ENCODE measurements around the gene LTBP1. TPM values are rescaled to one million over a fixed set of nuclear protein-coding genes. Genes with fewer than 3 reads are reported as not detected.
A peak's percentile ranks its signal among the peaks of the same experiment; 100 is the strongest.

The LTBP1 gene, protein sequence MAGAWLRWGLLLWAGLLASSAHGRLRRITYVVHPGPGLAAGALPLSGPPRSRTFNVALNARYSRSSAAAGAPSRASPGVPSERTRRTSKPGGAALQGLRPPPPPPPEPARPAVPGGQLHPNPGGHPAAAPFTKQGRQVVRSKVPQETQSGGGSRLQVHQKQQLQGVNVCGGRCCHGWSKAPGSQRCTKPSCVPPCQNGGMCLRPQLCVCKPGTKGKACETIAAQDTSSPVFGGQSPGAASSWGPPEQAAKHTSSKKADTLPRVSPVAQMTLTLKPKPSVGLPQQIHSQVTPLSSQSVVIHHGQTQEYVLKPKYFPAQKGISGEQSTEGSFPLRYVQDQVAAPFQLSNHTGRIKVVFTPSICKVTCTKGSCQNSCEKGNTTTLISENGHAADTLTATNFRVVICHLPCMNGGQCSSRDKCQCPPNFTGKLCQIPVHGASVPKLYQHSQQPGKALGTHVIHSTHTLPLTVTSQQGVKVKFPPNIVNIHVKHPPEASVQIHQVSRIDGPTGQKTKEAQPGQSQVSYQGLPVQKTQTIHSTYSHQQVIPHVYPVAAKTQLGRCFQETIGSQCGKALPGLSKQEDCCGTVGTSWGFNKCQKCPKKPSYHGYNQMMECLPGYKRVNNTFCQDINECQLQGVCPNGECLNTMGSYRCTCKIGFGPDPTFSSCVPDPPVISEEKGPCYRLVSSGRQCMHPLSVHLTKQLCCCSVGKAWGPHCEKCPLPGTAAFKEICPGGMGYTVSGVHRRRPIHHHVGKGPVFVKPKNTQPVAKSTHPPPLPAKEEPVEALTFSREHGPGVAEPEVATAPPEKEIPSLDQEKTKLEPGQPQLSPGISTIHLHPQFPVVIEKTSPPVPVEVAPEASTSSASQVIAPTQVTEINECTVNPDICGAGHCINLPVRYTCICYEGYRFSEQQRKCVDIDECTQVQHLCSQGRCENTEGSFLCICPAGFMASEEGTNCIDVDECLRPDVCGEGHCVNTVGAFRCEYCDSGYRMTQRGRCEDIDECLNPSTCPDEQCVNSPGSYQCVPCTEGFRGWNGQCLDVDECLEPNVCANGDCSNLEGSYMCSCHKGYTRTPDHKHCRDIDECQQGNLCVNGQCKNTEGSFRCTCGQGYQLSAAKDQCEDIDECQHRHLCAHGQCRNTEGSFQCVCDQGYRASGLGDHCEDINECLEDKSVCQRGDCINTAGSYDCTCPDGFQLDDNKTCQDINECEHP (N-terminal part only)
- 68.5 TPM for polyA plus RNA-seq (2013, experiment 1 of 2)
- 60.6 TPM for polyA plus RNA-seq (2013, experiment 2 of 2)

DNA sequence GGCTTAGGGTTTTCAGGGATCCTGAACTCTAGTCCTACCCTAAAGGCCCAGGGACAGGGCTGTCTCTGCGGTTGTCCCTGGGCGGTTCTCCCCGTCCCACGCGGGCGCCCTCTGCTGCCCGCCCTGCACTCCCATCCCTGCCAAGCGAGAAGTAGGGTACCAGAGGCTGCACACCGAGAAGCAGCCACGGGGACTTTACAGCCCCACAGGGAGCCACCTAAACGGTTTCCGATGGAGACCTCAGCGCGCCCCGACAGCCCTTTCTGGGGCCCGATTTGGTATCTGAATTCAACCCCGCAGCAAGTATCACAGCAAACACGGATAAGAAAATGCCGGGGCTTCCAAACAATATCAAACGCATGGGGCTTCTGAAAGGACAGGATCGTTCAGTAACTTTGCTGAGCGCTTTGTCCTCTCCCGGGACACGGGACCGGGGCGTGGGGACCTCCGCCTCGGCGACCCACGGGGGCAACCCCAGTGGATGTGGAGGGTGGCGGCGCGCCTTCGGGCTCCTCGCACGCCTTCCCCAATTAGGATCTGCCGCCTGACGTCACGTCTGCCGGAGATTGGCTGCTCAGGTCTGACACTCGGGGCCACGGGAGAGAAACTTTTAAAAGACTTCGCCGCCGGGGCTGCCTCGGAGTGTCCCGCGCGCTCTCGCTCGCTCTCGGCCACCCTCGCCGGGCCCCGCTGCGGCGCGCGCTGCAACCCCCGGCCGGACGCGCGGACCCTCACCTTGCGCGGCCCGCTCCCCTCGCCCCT lies at the start of gene LTBP1:
Gene LTBP1 (plus strand): TSS at position 640 of the 762 bp plus-strand sequence. CDS start 372 bp downstream, outside the sequence.
- Histone ChIP-seq H3K36me3 (ENCODE audit: control insufficient read depth, insufficient read depth, low read length) (peaks cover 5% of the 10 kb centered on the region), H3K4me3 (ENCODE audit: extremely low read depth, insufficient read depth, low read length, poor library complexity, severe bottlenecking) (peak within 1 kb of the TSS; percentile 74), H3K9me3 (ENCODE audit: control insufficient read depth, low read length) (no peaks in the 10 kb centered on the region), H3K4me1 (ENCODE audit: control insufficient read depth, insufficient read depth, low read length, poor library complexity, severe bottlenecking) (no peaks in the 10 kb centered on the region), H3K27ac (ENCODE audit: low read depth, low read length, severe bottlenecking) (no peak within 1 kb of the TSS)
- 1% methylated on average over 50 to 59 of the region's 68 CpGs for WGBS, 2 experiments (ENCODE audit: insufficient coverage in 2 of 2)

- H3K4me3 ChIP-seq (ENCODE audit: extremely low read depth, insufficient read depth, low read length, poor library complexity, severe bottlenecking): no peak overlapping the region
- 81 to 96% methylated on average over 4 to 6 of the region's 12 CpGs for WGBS, 2 experiments (ENCODE audit: insufficient coverage in 2 of 2)
- H3K4me1 ChIP-seq (ENCODE audit: control insufficient read depth, insufficient read depth, low read length, poor library complexity, severe bottlenecking): no peaks in the 10 kb centered on the region
- no peaks in the 10 kb centered on the region for H3K9me3 ChIP-seq (ENCODE audit: control insufficient read depth, low read length)
- H3K27ac ChIP-seq (ENCODE audit: low read depth, low read length, severe bottlenecking): no peak overlapping the region
- H3K36me3 ChIP-seq (ENCODE audit: control insufficient read depth, insufficient read depth, low read length): no peaks in the 10 kb centered on the region
These were observed 46.3 kb upstream of the LTBP1 start for GRCh38 chr2:32900246-32900973.

DNA sequence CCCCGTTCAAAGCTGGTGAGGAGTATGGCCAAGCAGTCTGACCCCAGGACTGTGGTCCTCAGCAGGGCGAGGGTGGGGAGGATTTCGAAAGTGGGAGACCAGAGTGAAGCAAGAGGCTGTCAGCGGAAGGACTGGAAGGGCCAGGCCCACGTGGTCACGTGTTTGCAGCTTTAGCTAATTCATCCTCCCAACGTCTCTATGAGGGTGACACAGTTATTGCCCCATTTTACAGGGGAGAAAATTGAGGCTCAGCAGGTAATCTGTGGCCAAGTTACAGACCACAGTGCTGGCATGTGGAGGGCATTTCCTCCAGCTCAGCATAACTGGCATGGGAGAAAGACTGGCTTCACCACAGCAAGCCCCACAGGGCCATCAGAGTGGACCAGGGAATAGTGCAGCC lies 45.4 kb upstream of the LTBP1 start:
- H3K27ac ChIP-seq (ENCODE audit: low read depth, low read length, severe bottlenecking): no peak overlapping the region
- WGBS, 2 experiments (ENCODE audit: insufficient coverage in 2 of 2): 93 to 100% methylated on average over 4 to 5 of the region's 7 CpGs
- no peaks in the 10 kb centered on the region for H3K36me3 ChIP-seq (ENCODE audit: control insufficient read depth, insufficient read depth, low read length)
- H3K9me3 ChIP-seq (ENCODE audit: control insufficient read depth, low read length): no peaks in the 10 kb centered on the region
- no peak overlapping the region for H3K4me3 ChIP-seq (ENCODE audit: extremely low read depth, insufficient read depth, low read length, poor library complexity, severe bottlenecking)
- H3K4me1 ChIP-seq (ENCODE audit: control insufficient read depth, insufficient read depth, low read length, poor library complexity, severe bottlenecking): no peaks in the 10 kb centered on the region

DNA sequence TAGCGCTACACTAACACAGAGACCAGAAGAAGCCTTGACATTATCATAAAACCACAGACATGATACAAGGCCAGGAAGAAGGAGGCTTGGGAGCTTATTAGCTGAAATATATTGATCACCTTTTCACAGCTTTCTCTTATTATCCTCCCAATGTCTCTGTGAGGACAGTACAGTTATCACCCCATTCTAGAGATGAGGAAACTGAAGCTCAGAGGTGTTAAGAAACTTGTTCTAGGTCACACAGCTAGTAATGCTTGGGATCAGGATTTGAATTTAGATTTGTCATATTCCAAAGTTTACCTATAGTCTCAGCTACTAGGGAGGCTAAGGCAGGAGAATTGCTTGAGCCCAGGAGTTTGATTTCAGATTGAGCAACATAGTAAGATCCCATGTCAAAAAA lies 44.6 kb upstream of the LTBP1 start:
- no peaks in the 10 kb centered on the region for H3K9me3 ChIP-seq (ENCODE audit: control insufficient read depth, low read length)
- no peak overlapping the region for H3K4me3 ChIP-seq (ENCODE audit: extremely low read depth, insufficient read depth, low read length, poor library complexity, severe bottlenecking)
- H3K4me1 ChIP-seq (ENCODE audit: control insufficient read depth, insufficient read depth, low read length, poor library complexity, severe bottlenecking): no peaks in the 10 kb centered on the region
- H3K27ac ChIP-seq (ENCODE audit: low read depth, low read length, severe bottlenecking): no peak overlapping the region
- H3K36me3 ChIP-seq (ENCODE audit: control insufficient read depth, insufficient read depth, low read length): no peaks in the 10 kb centered on the region
- 100% methylated on average over 1 of the region's 1 CpG; no CpG with 5 or more reads in 1 of the 2 experiments for WGBS, 2 experiments (ENCODE audit: insufficient coverage in 2 of 2)

DNA sequence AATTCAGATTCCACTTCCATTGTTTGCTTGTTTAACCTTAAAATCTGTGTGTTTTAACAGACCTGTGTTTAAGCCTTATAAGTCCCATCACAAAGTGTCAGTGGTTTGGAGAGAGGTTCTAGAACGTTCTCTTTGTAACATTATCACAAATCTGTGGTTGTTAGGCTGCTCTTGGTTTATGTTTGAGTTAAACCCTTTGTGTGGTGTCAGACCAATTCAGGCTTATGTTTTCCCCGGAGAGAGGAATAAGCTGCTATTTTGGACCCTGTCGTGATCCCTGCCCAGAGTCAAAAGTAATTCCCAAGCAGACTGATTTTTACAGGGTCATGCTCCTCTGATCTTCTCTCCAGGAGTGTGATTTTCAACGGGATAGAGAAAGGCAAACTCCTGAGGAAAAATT lies 43.8 kb upstream of the LTBP1 start:
- no peaks in the 10 kb centered on the region for H3K36me3 ChIP-seq (ENCODE audit: control insufficient read depth, insufficient read depth, low read length)
- WGBS, 2 experiments (ENCODE audit: insufficient coverage in 2 of 2): 0 to 56% methylated on average over 1 to 3 of the region's 4 CpGs
- H3K27ac ChIP-seq (ENCODE audit: low read depth, low read length, severe bottlenecking): no peak overlapping the region
- H3K9me3 ChIP-seq (ENCODE audit: control insufficient read depth, low read length): no peaks in the 10 kb centered on the region
- no peaks in the 10 kb centered on the region for H3K4me1 ChIP-seq (ENCODE audit: control insufficient read depth, insufficient read depth, low read length, poor library complexity, severe bottlenecking)
- H3K4me3 ChIP-seq (ENCODE audit: extremely low read depth, insufficient read depth, low read length, poor library complexity, severe bottlenecking): no peak overlapping the region

DNA sequence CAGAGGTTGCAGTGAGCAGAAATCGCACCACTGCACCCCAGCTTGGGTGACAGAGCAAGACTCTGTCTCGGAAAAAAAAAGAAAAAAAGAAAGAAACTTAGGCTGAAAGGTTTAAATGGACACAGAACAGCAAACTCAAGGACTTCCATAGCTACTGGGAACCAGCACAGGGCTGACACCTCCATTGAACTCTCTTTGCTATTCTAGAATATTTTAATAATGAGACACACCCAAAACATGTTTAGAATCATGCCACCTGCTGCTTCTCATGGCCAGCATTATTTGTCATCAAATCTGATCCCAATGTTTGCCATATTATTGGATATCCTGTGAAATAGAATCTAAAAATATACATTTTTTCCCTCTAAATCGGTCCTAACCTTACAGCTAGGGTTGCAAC lies 42.7 kb upstream of the LTBP1 start:
- H3K9me3 ChIP-seq (ENCODE audit: control insufficient read depth, low read length): no peaks in the 10 kb centered on the region
- H3K36me3 ChIP-seq (ENCODE audit: control insufficient read depth, insufficient read depth, low read length): no peaks in the 10 kb centered on the region
- no peak overlapping the region for H3K4me3 ChIP-seq (ENCODE audit: extremely low read depth, insufficient read depth, low read length, poor library complexity, severe bottlenecking)
- WGBS, 2 experiments (ENCODE audit: insufficient coverage in 2 of 2): 90 to 100% methylated on average over 1 of the region's 3 CpGs
- no peaks in the 10 kb centered on the region for H3K4me1 ChIP-seq (ENCODE audit: control insufficient read depth, insufficient read depth, low read length, poor library complexity, severe bottlenecking)
- no peak overlapping the region for H3K27ac ChIP-seq (ENCODE audit: low read depth, low read length, severe bottlenecking)

DNA sequence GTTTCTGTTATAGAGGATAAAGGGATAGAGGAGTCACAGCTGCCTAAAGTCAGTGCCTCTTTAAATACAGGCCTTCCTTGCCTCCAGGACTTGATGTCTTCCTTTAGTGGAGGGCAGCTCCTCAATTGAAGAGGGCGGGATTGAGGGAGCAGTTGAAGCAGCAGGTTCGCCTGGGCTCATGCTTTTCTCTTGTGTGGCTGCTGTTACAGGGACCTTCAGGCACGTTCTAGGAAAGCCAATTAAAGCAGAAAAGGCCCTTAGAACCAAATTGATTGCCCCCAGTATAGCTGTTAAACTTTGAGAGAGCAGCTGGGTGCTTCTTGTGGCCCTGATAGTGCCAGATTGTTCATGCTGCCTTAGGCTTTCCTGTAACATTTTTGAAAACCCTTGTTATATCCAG lies 42.0 kb upstream of the LTBP1 start:
- Histone ChIP-seq H3K36me3 (ENCODE audit: control insufficient read depth, insufficient read depth, low read length) (no peaks in the 10 kb centered on the region), H3K27ac (ENCODE audit: low read depth, low read length, severe bottlenecking) (no peak overlapping the region), H3K4me3 (ENCODE audit: extremely low read depth, insufficient read depth, low read length, poor library complexity, severe bottlenecking) (no peak overlapping the region), H3K4me1 (ENCODE audit: control insufficient read depth, insufficient read depth, low read length, poor library complexity, severe bottlenecking) (no peaks in the 10 kb centered on the region), H3K9me3 (ENCODE audit: control insufficient read depth, low read length) (no peaks in the 10 kb centered on the region)
- 47 to 68% methylated on average over 3 of the region's 3 CpGs for WGBS, 2 experiments (ENCODE audit: insufficient coverage in 2 of 2)

- H3K36me3 ChIP-seq (ENCODE audit: control insufficient read depth, insufficient read depth, low read length): no peaks in the 10 kb centered on the region
- H3K27ac ChIP-seq (ENCODE audit: low read depth, low read length, severe bottlenecking): no peak overlapping the region
- WGBS, 2 experiments (ENCODE audit: insufficient coverage in 2 of 2): 80 to 87% methylated on average over 2 of the region's 3 CpGs
- H3K4me1 ChIP-seq (ENCODE audit: control insufficient read depth, insufficient read depth, low read length, poor library complexity, severe bottlenecking): no peaks in the 10 kb centered on the region
- H3K4me3 ChIP-seq (ENCODE audit: extremely low read depth, insufficient read depth, low read length, poor library complexity, severe bottlenecking): no peak overlapping the region
- no peaks in the 10 kb centered on the region for H3K9me3 ChIP-seq (ENCODE audit: control insufficient read depth, low read length)
These were observed 41.5 kb upstream of the LTBP1 start for GRCh38 chr2:32905270-32905669.

GRCh38 chr2:32910883-32911598 lies 35.7 kb upstream of the LTBP1 start:
- H3K4me3 ChIP-seq (ENCODE audit: extremely low read depth, insufficient read depth, low read length, poor library complexity, severe bottlenecking): no peak overlapping the region
- H3K36me3 ChIP-seq (ENCODE audit: control insufficient read depth, insufficient read depth, low read length): no peaks in the 10 kb centered on the region
- H3K4me1 ChIP-seq (ENCODE audit: control insufficient read depth, insufficient read depth, low read length, poor library complexity, severe bottlenecking): no peaks in the 10 kb centered on the region
- WGBS, 2 experiments (ENCODE audit: insufficient coverage in 2 of 2): 90 to 100% methylated on average over 1 to 5 of the region's 8 CpGs
- H3K9me3 ChIP-seq (ENCODE audit: control insufficient read depth, low read length): no peaks in the 10 kb centered on the region
- no peak overlapping the region for H3K27ac ChIP-seq (ENCODE audit: low read depth, low read length, severe bottlenecking)

Measured in mesodermal cell (in vitro differentiated cells).